CD4-positive, CD25-positive, alpha-beta regulatory T cell (primary cell): Measurements from ENCODE around the gene GRK3. TPM values are rescaled to one million over a fixed set of nuclear protein-coding genes. Genes with fewer than 3 reads are reported as not detected.
A peak's percentile ranks its signal among the peaks of the same experiment; 100 is the strongest.

ENCODE experiments used
- ATAC-seq, 2 donors: fragments of 150-1000 bp; cut with Tn5 transposase; one replicate each; pipeline ENCODE4 v1.10.0; 2021; ENCODE audit warnings: low read depth in 2 of 2, moderate number of reproducible peaks in 2 of 2, moderate library complexity in 1 of 2
- DNase-seq, 3 donors: peaks; one replicate each; pipeline versions ENCODE4 v3.0.0 to v3.0.0-alpha.2; 2012 to 2022; ENCODE audit warnings: mixed read lengths in 1 of 3
- H3K27ac ChIP-seq: one replicate; pipeline ENCODE4 v1.7.0; 2013; ENCODE audit warnings: mild to moderate bottlenecking, low read length; ENCODE audit not compliant: insufficient read depth, poor library complexity, severe bottlenecking
- H3K27me3 ChIP-seq: one replicate; pipeline ENCODE4 v1.7.0; 2013; ENCODE audit warnings: low read length; ENCODE audit not compliant: control insufficient read depth, insufficient read depth
- H3K36me3 ChIP-seq: one replicate; pipeline ENCODE4 v1.7.0; 2013; ENCODE audit warnings: mild to moderate bottlenecking, low read length, moderate library complexity; ENCODE audit not compliant: control insufficient read depth, insufficient read depth
- H3K4me1 ChIP-seq: 2 replicates; pipeline ENCODE4 v1.7.0; 2013; ENCODE audit warnings: mild to moderate bottlenecking, low read length; ENCODE audit not compliant: insufficient read depth, control insufficient read depth, poor library complexity, severe bottlenecking
- H3K4me3 ChIP-seq: one replicate; pipeline ENCODE4 v1.7.0; 2013; ENCODE audit warnings: low read depth, mild to moderate bottlenecking, low read length, moderate library complexity
- H3K9me3 ChIP-seq, 2 experiments: 1 replicate in 1 of 2; 2 replicates in 1 of 2; pipeline ENCODE4 v1.7.0; 2013; ENCODE audit warnings: low read length in 2 of 2, mild to moderate bottlenecking in 1 of 2, moderate library complexity in 1 of 2; ENCODE audit not compliant: control insufficient read depth in 2 of 2
- H3K27ac Mint-ChIP-seq, 3 donors: one replicate each; pipeline ENCODE4 v1.8.0; 2020 to 2022; ENCODE audit warnings: mild to moderate bottlenecking in 3 of 3, mixed read lengths in 3 of 3, moderate library complexity in 2 of 3
- H3K27me3 Mint-ChIP-seq: one replicate; pipeline ENCODE4 v1.8.0; 2022; ENCODE audit warnings: mild to moderate bottlenecking, mixed read lengths
- H3K36me3 Mint-ChIP-seq: one replicate; pipeline ENCODE4 v1.8.0; 2020; ENCODE audit warnings: mixed read lengths
- H3K4me1 Mint-ChIP-seq, 4 donors: one replicate each; pipeline ENCODE4 v1.8.0; 2020 to 2022; ENCODE audit warnings: mixed read lengths in 4 of 4, mild to moderate bottlenecking in 1 of 4
- H3K4me3 Mint-ChIP-seq, 4 donors: one replicate each; pipeline ENCODE4 v1.8.0; 2020 to 2022; ENCODE audit warnings: mild to moderate bottlenecking in 4 of 4, mixed read lengths in 4 of 4, moderate library complexity in 3 of 4
- H3K9me3 Mint-ChIP-seq, 7 donors: one replicate each; pipeline ENCODE4 v1.8.0; 2020 to 2022; ENCODE audit warnings: mixed read lengths in 7 of 7, mild to moderate bottlenecking in 3 of 7, moderate library complexity in 2 of 7
- polyA plus RNA-seq, 4 donors: library from polyadenylated mRNA; unstranded; fragments of 300-500 nt; fragmentation: Illumina TruSeq; gene quantifications; one replicate each; pipeline ENCODE4 v1.2.3, GENCODE V29; 2021
- total RNA-seq: library from RNA; stranded (reverse); gene quantifications from one replicate; pipeline ENCODE4 v1.2.3, GENCODE V29; 2022

GRK3 gene
- total and polyA plus RNA-seq, 5 donors from 2014 or later: 0.51 to 3.5 (median 1.1) TPM

- Histone ChIP-seq H3K9me3 (no peaks in the 10 kb centered on the region), H3K27me3 (no peaks in the 10 kb centered on the region), H3K4me1 (no peaks in the 10 kb centered on the region), H3K36me3 (no peaks in the 10 kb centered on the region), H3K4me3 (no peak overlapping the region), H3K27ac (no peak overlapping the region)
- no peaks in the 10 kb centered on the region for H3K27me3 Mint-ChIP-seq
- H3K36me3 Mint-ChIP-seq: peaks cover 26% of the 10 kb centered on the region
- no peaks in the 10 kb centered on the region for H3K9me3 Mint-ChIP-seq
- H3K4me1 Mint-ChIP-seq: no peaks in the 10 kb centered on the region
- no peak overlapping the region for H3K4me3 Mint-ChIP-seq
- DNase-seq (no peak), ATAC-seq (no peak)
- peak overlapping the region in 1 of 3 donors; percentile 78 for H3K27ac Mint-ChIP-seq
These were observed 129.9 kb downstream of the GRK3 start for GRCh38 chr22:25694196-25694907.

DNA sequence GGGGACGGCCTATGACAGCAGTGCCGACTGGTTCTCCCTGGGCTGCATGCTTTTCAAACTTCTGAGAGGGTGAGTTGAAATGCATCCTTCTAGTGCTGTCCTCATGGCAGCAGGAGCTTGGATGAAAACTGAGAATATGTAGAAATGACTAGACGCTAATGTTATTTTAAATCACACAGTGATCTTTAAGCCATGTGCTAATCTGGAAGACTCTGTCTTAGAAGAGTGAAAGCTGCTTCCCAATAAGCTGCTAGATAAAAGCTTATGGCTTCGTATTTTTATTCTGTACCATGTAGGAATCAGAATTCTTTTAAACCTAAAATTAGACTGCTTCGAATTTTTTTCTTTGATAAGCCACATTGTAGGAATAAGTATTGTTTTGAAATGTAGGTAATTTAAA is 130.7 kb downstream of the GRK3 start:
- no peaks in the 10 kb centered on the region for H3K4me1 Mint-ChIP-seq
- Histone ChIP-seq H3K4me1 (no peaks in the 10 kb centered on the region), H3K27ac (no peak overlapping the region), H3K4me3 (no peak overlapping the region), H3K36me3 (no peaks in the 10 kb centered on the region), H3K9me3 (no peaks in the 10 kb centered on the region), H3K27me3 (no peaks in the 10 kb centered on the region)
- ATAC-seq (no peak), DNase-seq (no peak)
- no peak overlapping the region for H3K4me3 Mint-ChIP-seq
- no peak overlapping the region for H3K27ac Mint-ChIP-seq
- H3K36me3 Mint-ChIP-seq: peaks cover 23% of the 10 kb centered on the region
- no peaks in the 10 kb centered on the region for H3K27me3 Mint-ChIP-seq
- H3K9me3 Mint-ChIP-seq: no peaks in the 10 kb centered on the region

GRCh38 chr22:25696763-25697162 is 132.3 kb downstream of the GRK3 start:
- Histone ChIP-seq H3K27me3 (no peaks in the 10 kb centered on the region), H3K4me1 (no peaks in the 10 kb centered on the region), H3K36me3 (no peaks in the 10 kb centered on the region), H3K4me3 (no peak overlapping the region), H3K27ac (no peak overlapping the region), H3K9me3 (no peaks in the 10 kb centered on the region)
- Mint-ChIP-seq H3K9me3 (no peaks in the 10 kb centered on the region), H3K27me3 (no peaks in the 10 kb centered on the region), H3K4me3 (no peak overlapping the region), H3K4me1 (peaks cover 0 to under 1% (median 0%) of the 10 kb centered on the region in 4 donors), H3K36me3 (peaks cover 17% of the 10 kb centered on the region), H3K27ac (no peak overlapping the region)
- ATAC-seq (no peak), DNase-seq (no peak)

GRCh38 chr22:25697181-25697664 is 132.7 kb downstream of the GRK3 start:
- DNase-seq: no peak
- no peak for ATAC-seq
- Mint-ChIP-seq H3K9me3 (no peaks in the 10 kb centered on the region), H3K27me3 (no peaks in the 10 kb centered on the region), H3K36me3 (peaks cover 17% of the 10 kb centered on the region), H3K4me3 (peak overlapping the region in 1 of 4 donors; percentile 54), H3K27ac (no peak overlapping the region), H3K4me1 (peaks cover 0 to 5% (median 3%) of the 10 kb centered on the region in 4 donors)
- H3K36me3 ChIP-seq: no peaks in the 10 kb centered on the region
- H3K27ac ChIP-seq: no peak overlapping the region
- no peaks in the 10 kb centered on the region for H3K4me1 ChIP-seq
- no peaks in the 10 kb centered on the region for H3K9me3 ChIP-seq
- no peak overlapping the region for H3K4me3 ChIP-seq
- no peaks in the 10 kb centered on the region for H3K27me3 ChIP-seq

DNA sequence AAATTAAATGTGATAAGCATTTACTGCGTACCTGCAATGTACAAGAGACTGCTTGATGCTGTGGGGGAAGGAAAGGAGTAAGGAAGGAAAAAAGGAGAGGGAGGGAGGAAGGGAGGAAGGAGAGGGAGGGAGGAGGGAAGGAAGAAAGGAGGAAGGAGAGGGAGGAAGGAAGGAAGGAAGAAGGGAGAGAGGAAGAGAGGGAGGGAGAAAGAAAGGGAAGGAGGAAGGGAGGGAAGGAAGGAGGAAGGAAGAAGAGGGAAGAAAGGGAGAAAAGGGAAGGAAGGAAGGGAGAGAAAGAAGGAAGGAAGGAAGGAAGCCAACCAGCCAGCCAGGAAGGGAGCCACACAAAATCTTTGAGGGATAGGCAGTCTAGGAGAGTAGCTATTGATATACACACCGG is 133.5 kb downstream of the GRK3 start:
- Mint-ChIP-seq H3K27ac (no peak overlapping the region), H3K9me3 (no peaks in the 10 kb centered on the region)

GRCh38 chr22:25698461-25698860 is 134.0 kb downstream of the GRK3 start:
- no peak overlapping the region for H3K27ac ChIP-seq
- Mint-ChIP-seq H3K4me3 (no peak overlapping the region), H3K4me1 (peaks cover 8 to 13% (median 11%) of the 10 kb centered on the region in 4 donors), H3K36me3 (peaks cover 10% of the 10 kb centered on the region), H3K27me3 (no peaks in the 10 kb centered on the region), H3K9me3 (no peaks in the 10 kb centered on the region), H3K27ac (peak overlapping the region in 1 of 3 donors; percentile 24)
- DNase-seq: no peak
- no peaks in the 10 kb centered on the region for H3K36me3 ChIP-seq
- H3K4me1 ChIP-seq: no peaks in the 10 kb centered on the region
- H3K27me3 ChIP-seq: no peaks in the 10 kb centered on the region
- H3K4me3 ChIP-seq: no peak overlapping the region
- no peak for ATAC-seq
- H3K9me3 ChIP-seq: no peaks in the 10 kb centered on the region

More for the DNA sequence above, 133.5 kb downstream of the GRK3 start:
- peaks cover 5 to 10% (median 8%) of the 10 kb centered on the region in 4 donors for H3K4me1 Mint-ChIP-seq
- H3K27ac ChIP-seq: no peak overlapping the region
- H3K36me3 Mint-ChIP-seq: peaks cover 10% of the 10 kb centered on the region
- H3K4me3 Mint-ChIP-seq: no peak overlapping the region
- H3K27me3 Mint-ChIP-seq: no peaks in the 10 kb centered on the region
- no peaks in the 10 kb centered on the region for H3K4me1 ChIP-seq
- no peak overlapping the region for H3K4me3 ChIP-seq
- ATAC-seq (no peak), DNase-seq (no peak)
- H3K9me3 ChIP-seq: no peaks in the 10 kb centered on the region
- H3K36me3 ChIP-seq: no peaks in the 10 kb centered on the region
- H3K27me3 ChIP-seq: no peaks in the 10 kb centered on the region

DNA sequence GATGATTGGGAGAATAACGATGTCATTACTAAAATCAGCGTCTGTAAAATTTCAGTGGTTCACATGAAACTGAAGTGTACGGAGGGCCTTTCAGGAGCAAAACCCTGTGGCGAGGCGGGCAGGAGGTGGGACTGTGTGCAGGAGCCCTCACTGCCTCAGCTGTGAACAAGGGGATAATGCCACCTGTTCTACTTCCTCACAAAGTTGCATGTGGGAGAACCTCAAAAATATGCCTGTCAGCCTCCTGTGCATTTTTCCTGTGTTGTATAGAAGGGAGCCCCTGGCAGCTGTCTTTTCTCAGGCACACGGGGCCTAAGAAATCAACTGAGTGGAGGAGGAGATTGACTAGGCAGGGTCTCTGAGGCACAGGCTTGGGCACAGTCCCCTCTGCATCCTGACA is 134.5 kb downstream of the GRK3 start:
- DNase-seq (no peak), ATAC-seq (no peak)
- Mint-ChIP-seq H3K9me3 (no peaks in the 10 kb centered on the region), H3K27me3 (no peaks in the 10 kb centered on the region), H3K4me1 (peaks cover 8 to 13% (median 11%) of the 10 kb centered on the region in 4 donors), H3K4me3 (no peak overlapping the region), H3K27ac (peak overlapping the region in 1 of 3 donors; percentile 24), H3K36me3 (peaks cover 10% of the 10 kb centered on the region)
- Histone ChIP-seq H3K27me3 (no peaks in the 10 kb centered on the region), H3K4me1 (no peaks in the 10 kb centered on the region), H3K36me3 (no peaks in the 10 kb centered on the region), H3K9me3 (no peaks in the 10 kb centered on the region), H3K27ac (no peak overlapping the region), H3K4me3 (no peak overlapping the region)
